Activated CD4-positive, alpha-beta T cell treated with anti-CD3 and anti-CD28 coated beads for 48 hours (primary cell): ENCODE measurements around the gene MAP1LC3B.
A peak's percentile ranks its signal among the peaks of the same experiment; 100 is the strongest.

Source experiments
- DNase-seq: peaks from one replicate; pipeline ENCODE4 v3.0.0-alpha.2; 2020

MAP1LC3B gene

DNA sequence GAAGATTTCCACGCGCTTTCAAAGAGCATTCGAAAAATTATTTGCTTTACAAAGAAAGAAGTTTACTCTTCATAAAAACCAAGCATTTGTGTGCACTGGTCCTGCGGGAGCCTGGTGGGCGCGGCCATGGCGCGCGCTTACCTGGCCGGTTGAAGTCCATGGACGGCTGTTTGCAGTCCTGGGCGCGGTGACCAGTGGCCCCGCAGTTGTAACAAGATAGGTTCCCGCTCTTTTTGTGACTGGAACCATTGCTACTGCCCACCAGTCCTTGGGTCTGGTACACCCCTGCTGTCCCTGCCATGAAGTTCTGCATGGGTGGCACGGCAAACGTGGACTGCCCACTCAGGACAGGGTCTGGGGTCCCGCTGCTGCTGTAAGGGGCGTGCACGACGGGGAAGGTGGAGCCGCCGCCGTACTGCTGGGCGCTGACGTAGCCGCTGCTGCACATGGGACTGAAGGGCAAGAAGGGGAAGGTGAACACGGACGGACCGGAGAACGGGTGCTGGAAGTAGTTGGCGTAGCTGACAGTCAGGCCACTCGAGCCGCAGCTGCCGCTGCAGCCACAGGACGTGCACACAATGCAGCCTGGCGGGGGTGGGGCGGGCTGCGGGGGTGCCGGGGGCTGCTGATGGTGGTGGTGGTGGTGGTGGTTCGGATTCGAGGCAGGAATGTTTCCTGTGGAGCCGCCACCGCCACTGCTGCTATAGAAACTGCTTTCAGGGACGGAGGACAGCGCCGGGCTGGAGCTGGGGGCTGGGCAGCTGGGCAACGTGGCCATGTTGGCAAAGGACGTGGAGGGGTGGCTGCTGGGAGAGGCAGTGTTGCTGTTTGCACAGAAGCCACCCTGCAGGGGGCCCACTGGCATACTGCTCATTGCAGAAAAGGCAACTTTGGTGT is 19.5 kb downstream of the MAP1LC3B start:
- DNase-seq = no peak

DNA sequence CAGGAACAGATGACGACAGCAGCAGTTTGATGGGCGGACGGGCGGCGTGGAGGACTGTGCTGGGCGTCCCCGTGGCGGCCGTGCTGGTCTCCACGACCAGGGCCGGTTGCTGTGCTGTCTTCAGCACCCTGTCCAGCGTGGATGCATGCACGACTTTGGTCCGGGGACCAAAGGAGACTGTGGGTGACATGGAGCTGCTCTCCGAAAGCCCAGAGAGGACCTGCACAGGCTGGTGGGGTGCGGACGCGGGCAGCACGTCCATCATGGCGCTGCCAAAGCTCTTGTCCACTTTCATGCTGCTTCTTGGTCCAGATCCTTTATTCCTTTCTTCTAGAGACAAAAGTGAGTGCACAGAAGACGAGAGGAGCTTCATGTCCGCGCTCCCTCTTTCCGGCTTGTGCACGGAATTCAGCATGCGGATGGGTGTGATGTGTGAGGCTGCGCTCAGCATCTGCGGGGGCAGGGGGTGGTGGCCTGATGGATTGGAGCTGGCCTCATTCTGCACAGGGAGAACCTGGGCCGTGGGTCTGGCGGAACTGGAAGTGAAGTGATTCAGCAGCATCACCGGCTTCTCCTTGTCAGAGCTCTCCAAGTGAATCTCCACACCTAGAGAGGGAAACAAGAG is 20.3 kb downstream of the MAP1LC3B start:
- no peak for DNase-seq

DNA sequence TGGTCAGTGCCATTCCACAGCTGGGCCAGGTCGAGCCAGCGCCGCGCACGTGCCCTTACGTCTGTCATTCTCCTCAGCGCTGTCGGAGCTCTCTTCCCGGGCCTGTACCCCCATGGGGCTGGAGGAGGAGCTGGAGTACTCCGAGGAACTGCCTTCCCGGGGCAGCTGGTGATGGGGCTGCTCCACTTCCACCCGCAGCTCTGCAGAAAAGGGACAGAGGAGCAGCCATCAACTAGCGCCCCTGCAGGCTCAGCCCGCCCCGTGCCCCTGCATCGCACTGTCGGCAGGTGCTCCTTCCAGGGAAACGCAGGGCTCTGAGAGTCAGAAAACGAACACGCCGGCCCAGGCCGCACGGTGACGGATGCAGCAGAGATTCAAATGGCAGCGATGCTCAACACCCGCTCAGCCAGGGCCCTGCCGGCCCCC is 20.9 kb downstream of the MAP1LC3B start:
- no peak for DNase-seq

DNA sequence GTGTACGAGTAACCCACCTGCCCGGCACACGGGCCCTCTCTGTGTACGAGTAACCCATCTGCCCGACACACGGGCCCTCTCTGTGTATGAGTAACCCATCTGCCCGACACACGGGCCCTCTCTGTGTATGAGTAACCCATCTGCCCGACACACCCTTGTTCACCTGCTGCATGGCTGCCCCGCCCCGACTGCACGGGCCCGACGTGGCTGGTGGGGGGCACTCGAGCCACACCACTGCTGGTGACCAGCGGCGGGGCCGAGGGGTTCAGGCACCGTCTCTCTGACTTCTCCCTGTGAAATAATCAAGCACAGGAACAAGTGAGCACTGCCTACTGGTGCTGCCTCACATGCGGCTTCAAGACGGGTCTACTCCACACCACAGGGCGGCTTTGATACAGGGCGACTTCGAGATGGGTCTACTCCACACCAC is 22.1 kb downstream of the MAP1LC3B start:
- DNase-seq = no peak

DNA sequence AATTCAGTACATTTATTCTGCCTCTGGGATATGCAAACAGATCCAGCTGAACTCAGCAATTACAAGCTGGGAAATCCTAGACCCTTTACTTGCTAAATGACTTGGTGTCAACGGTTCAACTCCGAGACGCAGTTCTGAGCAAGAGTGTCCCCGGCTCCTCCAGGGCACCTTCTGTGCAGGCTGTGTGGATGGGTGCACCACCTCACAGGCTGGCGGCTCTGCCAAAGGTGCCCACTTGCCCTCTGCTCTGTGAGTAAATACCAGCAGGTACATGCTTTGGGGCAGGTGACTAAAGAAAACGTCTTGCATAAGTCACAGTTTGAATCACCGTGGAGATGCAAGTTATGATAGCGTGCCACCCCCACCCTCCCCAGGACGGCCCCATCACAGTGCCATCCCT is 23.3 kb downstream of the MAP1LC3B start:
- no peak for DNase-seq

DNA sequence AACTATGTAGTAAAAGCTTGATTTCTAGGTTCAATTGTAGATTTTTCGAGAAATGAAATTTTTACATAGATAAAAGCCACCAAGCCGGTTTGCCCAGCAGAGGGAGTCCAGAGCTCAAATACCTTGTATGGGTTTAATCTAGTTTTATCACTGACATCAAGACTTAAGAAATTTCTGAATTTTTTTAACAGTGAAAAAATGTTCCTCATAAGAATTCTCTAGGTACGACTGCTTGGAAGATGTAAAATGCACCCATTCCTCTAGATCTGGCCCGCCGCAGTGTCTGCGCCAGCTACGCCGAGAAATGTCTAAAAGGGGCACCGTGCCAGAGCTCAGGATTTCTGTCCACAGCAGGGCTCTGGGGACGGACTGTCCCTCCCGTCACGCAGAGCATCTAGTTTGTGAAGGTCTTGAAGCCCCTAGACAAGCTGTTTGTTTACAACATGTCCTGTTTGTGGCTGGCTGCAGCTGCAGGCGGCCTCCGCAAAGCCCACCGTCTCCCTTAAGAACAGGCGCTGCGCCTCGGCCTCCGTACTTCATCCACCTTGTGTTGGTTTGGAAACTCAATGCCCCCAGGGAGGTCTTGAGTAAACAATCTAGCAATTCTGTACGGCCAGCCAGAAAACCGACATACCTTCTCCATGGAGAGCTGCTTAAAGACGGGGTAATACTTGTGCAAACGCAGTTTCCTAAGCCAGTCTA is 24.8 kb downstream of the MAP1LC3B start:
- peak; percentile 60 for DNase-seq

DNA sequence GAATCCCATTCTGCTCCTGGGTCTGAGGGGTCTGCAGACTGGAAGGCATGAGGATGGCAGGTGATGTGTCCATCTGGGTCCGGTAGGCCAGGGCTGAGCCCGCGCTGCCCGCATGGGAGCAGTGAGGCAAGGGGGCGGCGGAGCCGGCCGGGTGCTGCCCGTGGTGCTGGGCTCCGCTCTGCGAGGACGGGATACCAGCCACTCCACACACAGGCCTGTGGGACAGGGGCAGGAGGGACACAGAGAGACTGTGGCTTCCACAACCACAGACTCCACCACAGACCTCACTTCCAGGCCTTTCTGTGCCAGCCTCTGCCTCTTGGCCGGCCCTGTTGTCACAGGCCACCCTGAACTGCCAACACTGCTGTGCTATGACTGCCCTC is 25.4 kb downstream of the MAP1LC3B start:
- no peak for DNase-seq

DNA sequence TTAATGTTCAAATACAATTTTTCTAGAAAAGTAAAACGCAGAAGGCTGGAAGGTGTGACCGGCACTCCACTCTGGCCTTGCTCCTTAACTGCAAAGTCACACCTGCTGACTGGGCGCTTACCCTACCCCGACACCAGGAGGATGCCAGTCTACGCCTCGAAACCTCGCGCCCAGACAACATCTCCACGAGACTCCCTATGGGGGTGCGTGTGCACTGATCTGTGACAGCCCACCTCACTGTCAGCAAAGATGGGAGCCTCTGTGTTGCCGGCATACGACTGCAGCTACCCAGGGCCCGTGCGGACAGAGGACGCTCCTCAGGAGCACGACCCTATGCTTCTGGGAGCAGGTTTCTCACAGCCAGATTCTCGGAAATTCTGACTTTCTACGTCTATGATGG is 26.1 kb downstream of the MAP1LC3B start:
- DNase-seq = no peak

DNA sequence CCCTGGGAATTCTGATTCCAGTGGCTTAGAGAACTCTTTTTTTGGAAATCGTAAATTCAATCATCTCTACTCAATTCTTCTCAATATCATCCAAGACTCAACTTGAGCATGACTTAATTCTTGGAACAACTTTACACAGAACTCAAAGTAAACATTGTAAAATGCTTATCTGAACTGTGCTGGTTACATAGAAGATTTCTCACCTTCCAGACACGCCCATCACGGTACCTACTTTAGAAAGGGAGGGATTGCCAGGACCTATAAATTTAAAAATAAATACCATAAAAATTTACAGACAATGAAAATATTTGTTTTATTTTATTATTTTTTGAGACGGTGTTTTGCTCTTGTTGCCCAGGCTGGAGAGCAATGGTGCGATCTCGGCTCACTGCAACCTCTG is 26.5 kb downstream of the MAP1LC3B start:
- DNase-seq = no peak

DNA sequence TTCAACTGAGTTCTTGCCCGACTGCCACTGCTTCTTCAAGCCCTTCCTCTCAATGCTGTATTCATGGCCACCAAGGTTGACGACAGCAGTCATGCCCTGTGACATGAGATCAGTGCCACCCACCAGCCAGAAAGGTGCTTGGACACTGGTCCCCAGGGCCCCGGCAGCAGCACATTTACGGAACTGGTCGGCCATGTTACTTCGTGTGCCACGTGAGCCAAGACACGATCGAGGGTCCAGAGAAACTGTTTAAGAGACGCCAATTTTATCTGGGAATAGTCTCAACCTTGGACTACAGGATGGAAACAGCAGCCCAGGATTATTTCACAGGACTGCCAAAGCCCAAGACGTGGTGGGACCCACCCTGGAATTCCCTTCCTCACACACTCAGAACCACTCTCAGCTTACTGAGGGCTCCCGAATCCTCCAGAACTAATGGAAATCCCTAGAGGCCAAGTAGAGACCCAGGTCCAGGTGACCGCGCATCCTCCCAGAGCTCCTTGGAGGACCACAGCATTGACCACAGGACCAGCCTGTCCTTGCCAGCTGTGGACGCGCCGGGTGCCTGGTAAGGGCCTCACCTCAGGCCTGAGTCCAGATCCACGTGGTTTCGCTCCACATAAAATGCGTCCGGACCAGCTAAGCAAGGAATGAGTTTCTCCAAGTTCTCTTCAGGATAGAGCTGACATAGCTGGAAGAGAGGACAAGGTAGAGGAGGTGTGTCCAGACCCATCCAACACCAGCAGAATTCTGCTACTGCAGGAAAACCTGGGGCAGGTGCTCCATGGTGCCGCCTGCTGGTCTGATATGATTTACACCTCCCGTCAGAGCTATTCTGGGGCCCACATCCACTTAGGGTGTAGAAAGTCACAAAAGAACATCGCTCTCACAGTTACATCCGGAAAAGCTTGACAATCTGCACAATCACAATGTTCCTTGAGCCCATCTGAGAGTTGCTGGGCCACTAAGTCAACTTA is 28.2 kb downstream of the MAP1LC3B start:
- no peak for DNase-seq

DNA sequence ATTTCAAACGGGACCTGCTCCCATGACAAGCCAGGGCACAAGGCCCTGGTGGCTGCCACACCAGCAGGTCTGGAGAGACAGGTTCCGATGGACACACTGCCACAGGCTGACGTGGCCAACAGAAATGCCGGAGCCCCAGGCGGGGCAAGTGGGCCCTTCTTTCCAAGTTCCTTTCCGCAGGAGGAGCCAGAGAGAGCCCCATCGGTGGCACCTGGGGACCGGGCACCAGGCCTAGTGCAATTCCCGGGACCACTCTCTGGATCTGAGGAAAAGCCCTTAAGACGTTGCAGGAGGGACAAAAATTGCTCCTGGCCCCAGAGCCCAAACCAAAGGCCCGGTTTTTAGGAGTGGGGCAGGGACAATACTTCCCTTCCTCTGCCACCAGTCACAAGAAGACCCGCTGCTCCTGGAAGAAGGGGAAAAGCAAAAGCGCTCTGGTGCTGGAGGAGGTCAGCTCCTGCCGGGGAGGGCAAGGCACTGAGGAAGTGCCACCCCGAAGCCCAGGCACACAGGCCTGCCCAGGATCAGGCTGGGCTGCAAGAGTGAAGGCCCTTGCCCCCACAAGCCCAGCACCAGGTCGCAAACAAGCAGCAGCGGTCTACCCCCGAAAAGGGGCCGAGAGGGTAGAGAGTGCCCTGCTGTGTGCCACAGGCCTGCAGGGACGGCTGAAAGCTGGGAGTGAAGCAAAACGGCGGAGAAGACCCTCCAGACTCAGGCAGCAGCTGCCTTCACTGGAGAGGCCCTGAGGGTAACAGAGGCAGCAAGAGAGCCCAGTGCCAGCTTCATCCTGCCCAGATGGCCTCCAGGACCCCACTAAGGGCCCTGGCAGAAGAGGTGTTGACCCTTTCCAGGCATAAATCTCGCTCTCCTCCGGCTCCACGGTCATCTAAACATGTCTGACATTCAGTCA is 29.1 kb downstream of the MAP1LC3B start:
- DNase-seq = no peak

DNA sequence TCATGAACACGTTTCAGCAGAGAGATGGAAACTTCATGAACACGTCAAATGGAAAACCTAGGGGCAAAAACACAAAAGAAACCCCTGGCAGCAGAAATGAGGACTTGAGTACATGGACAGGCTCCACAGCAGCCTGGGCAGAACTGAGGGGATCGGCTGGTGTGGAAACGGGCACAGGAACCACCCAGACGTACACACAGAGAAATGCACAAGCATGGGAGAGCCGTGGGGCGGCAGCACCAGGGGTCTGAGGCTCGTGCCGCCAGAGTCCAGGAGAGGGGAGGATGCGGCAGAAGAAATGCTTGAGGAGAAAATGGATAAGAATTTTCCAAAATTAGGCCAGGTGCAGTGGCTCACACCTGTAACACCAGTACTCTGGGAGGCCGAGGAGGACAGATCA is 30.0 kb downstream of the MAP1LC3B start:
- no peak for DNase-seq

DNA sequence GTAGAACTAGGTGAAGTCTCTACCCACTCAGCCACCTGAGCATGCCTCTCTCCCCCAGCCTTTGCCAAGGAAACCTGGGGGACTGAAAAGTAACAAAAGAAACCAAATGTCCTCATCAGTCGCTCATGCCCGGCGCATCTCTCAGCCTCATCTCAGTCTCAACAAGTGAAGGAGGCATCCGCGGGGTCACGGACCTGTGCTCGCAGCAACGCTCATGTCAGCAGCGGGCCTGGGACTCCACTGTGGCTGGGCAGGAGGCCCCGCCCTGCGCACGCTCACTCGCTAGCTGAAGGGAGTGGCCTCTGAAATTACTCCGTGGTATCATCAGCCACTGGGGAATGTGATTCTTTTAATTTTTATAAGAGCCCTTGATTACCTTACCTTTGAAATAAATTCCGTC is 31.3 kb downstream of the MAP1LC3B start:
- DNase-seq = no peak

DNA sequence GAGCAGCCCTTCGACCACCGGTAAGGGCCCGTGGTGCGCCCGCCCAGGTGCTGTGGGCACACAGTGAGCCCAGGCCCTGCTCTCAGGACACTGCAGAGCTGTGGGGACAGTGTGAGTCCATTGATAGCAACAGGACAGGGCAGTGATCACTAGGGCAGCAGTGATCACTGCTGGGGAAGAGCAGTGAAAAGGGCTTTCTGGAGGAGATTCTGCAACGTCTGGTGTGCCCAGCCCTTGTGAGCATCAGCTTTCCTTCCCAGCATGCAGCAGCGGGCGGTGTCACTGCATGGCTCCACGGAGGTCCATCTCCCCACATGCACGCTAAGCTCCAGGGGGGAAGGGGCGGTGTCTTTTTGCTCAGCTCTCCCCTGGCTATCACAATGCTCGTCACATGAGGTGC is 32.1 kb downstream of the MAP1LC3B start:
- no peak for DNase-seq

DNA sequence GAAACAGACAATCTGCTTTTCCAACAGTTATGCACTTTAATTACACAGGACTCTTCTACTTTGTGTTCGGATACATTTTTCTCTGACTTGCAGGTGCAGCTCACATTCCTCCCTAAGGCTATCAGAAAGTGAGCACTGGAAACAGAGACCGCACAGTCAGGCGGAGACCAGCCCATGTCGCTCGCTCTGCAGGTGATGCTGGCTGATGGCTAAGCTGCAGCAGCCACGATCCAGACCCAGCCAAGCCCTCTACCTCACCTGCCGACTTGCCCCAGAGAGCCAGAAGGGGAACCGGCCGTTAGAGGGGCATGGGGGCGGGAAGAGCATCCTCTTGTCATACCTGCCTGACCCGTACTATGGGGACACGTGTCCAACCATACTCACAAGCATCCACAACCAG is 33.8 kb downstream of the MAP1LC3B start:
- no peak for DNase-seq

DNA sequence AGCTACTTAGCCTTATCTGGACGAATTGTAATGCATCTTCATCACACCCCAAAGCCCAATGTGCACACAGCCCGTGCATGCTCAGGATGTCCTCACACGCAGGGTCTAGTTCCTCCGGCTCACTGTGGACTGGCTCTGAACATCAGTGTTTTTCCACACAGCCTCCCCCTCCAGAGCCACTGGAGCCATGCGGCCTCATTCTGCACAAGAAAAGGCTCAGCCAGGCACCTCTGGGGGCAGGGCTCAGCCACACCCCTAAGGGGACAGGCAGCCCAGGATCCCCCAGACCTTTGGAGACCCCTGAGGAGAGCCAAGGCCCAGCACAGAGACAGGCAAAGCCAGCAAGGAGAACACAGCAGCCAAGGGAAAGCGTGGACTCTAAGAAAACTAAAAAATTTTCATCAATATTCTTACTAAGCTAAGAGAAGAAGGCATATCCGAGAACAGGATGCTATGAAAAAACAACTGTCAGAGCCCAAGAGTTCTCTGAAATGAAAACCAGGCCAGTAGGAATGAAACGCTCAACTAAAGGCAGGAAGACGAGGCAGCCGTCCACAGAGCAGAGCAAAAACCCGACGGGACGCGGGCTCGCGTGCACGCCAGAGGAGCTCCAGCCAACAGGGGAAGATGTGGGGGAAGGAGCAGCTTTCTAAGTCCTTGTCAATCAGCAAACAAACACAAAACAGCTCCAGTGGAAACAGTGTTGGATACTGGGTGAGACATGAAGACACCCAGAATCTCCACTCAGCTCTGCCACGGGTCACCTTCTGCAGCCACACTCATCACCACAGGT is 34.5 kb downstream of the MAP1LC3B start:
- DNase-seq = no peak

DNA sequence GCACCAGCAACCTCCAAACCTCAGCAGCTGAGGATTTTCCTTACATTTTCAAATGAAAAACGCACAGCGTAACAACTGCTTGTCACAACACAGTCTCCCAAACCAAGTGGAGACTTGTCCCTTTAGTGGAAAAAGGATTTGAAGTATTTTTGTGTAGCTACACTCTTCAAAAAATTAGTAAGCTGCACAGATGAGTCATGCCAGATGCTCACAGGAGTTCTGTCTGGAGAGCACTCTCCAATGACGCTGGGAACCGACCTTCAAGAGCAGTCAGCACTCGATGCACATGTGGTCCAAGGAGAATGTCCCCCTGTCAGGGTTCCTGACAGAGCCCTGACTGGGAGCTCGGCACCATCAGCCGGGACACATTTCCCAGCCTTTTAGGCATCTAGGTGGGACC is 39.8 kb downstream of the MAP1LC3B start:
- DNase-seq = no peak

DNA sequence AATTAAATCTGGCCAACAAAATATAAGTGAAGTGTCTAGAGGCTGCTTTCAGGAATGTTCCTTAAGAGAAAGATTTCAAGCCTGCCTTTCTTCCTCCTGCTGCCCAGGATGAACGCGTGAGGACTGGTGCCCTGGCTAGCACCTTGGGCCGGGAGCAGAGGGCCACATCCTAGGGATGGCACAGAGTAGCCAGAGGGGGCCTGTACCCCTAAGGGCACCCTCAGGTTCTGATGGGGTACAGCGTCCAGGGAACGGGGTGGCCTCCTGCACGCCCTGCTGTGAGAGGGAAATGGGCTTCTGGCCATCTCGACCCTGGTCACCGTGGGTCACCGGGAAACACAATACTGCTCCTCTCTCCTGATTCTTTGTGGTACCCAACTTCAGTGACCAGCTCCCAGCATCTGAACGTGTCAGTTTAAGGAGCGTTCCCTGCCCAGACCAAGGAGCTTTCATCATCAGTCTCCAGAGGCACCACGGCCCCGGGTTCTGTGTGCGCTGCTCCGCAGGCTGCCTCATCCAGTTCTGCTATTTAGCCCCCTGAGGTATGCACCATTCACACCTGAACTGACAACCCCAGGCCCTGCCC is 40.3 kb downstream of the MAP1LC3B start:
- no peak for DNase-seq

DNA sequence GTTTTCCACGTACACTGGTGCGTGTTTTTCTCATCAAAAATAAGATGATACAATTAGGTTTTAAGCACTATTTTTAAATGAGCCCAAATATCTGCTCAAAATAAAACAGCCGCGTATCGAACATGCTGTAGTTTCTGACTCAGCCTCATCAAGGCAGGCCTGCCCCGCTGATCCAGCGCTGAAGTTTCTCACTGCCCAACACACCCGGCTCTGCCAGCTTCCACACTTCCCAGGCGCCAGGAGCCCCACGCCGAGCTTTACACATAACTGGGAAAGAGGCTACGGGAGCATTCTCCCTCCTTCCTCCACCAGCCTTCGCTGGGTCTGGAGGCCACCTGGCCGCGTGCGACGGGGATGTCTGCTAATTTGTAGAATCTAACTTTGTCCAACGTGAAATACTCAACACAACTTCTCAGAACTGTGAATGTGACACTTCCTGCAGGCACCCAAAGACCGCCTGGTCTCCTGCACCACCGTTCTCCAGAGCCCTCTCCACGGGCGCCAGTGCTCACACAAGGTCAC is 42.1 kb downstream of the MAP1LC3B start:
- DNase-seq = no peak
